Keratinocyte (primary cell): ENCODE results near the gene FKBP5.

Source experiments
- EZH2 ChIP-seq: IDR thresholded peaks from one replicate; pipeline ENCODE4 v1.6.1; 2012; ENCODE audit warnings: inconsistent platforms, mild to moderate bottlenecking, low read length, moderate library complexity
- TF ChIP-seq, protein P1 (sequence below), 3 experiments: IDR thresholded peaks in 1 of 3; conservative IDR thresholded peaks in 1 of 3; optimal IDR thresholded peaks in 1 of 3; 2 replicates in 2 of 3; 3 replicates in 1 of 3; pipeline versions ENCODE3 to v1.5.1; 2011; ENCODE audit warnings: low read length in 3 of 3, mild to moderate bottlenecking in 3 of 3, moderate library complexity in 2 of 3, control low read depth in 1 of 3, inconsistent platforms in 1 of 3; ENCODE audit not compliant: insufficient read depth in 2 of 3; ENCODE audit errors: extremely low read depth in 1 of 3

DNA sequence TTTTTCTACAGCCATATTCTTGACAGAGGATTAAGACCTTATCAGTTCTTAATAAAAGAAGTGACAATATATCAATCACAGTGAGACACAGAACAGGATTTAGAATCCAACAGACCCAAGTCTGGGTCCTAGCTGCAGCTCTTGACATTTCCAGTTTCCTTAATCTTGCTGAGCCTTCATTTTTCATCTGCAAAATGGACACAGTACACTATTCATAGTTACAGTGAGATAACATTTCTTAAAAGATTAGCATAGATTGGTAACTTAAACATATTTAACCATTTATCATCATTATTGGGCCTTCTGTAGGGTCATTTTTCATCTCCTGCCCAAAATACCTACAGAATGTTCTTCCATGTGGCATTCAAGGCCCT is 45.6 kb downstream of the FKBP5 start:
- TF ChIP-seq, protein P1, sequence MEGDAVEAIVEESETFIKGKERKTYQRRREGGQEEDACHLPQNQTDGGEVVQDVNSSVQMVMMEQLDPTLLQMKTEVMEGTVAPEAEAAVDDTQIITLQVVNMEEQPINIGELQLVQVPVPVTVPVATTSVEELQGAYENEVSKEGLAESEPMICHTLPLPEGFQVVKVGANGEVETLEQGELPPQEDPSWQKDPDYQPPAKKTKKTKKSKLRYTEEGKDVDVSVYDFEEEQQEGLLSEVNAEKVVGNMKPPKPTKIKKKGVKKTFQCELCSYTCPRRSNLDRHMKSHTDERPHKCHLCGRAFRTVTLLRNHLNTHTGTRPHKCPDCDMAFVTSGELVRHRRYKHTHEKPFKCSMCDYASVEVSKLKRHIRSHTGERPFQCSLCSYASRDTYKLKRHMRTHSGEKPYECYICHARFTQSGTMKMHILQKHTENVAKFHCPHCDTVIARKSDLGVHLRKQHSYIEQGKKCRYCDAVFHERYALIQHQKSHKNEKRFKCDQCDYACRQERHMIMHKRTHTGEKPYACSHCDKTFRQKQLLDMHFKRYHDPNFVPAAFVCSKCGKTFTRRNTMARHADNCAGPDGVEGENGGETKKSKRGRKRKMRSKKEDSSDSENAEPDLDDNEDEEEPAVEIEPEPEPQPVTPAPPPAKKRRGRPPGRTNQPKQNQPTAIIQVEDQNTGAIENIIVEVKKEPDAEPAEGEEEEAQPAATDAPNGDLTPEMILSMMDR (optimal IDR thresholded peaks at IDR 0.05 in 1 of 3, IDR thresholded peaks at IDR 0.05 in 1 of 3, conservative IDR thresholded peaks at IDR 0.05 in 1 of 3; ENCODE audit: extremely low read depth in 1 of 3, insufficient read depth in 2 of 3, low read length in 3 of 3), result no peak
- no peak for TF ChIP-seq EZH2
